HCT116 (cell line): ENCODE data around the gene COL26A1. TPM values are rescaled to one million over a fixed set of nuclear protein-coding genes. Genes with fewer than 3 reads are reported as not detected.

Experiments used
- ATAC-seq: fragments of 200-7000 bp; cut with Tn5 transposase; 2 replicates; pipeline ENCODE4 v1.9.1; 2020; ENCODE audit warnings: mild to moderate bottlenecking, moderate library complexity
- BruUV-seq: library from RNA; stranded (reverse); fragments of 400-500 nt; replicated peaks from 2 replicates; lab custom pipeline; 2021; lab: Mats Ljungman, UMichigan
- CTCF ChIA-PET: fragments of 300-600 bp; sonication (Branson Sonifier 250); formaldehyde crosslinking; loops from one replicate; lab custom pipeline; 2021; ENCODE audit warnings: antibody characterized with exemption; lab: Charles Lee
- POLR2A ChIA-PET: fragments of 300-600, 350-600 bp; sonication (Branson Sonifier 250); formaldehyde crosslinking; loops from one replicate; lab custom pipeline; 2021; ENCODE audit warnings: antibody characterized with exemption; lab: Charles Lee
- RAD21 ChIA-PET, 2 experiments: fragments of 300-600 bp; sonication (Branson Sonifier 250); formaldehyde crosslinking; loops; one replicate each; lab custom pipeline; 2023; ENCODE audit warnings: low total read pairs in 2 of 2; ENCODE audit not compliant: uncharacterized antibody in 2 of 2, unreplicated experiment in 2 of 2, low non-redundant PET in 1 of 2; lab: Charles Lee
- DNase-seq: peaks from one replicate; pipeline ENCODE4 v3.0.0-alpha.2; 2010; ENCODE audit warnings: low read depth, low spot score
- H2AFZ ChIP-seq: fragments of 200-600 bp; shearing (Covaris generic), sonication (generic); 2 replicates; pipeline ENCODE4 v1.6.1; 2017; ENCODE audit warnings: low read depth, mixed run types, mixed read lengths, antibody characterized with exemption, low read length; ENCODE audit not compliant: poor library complexity, severe bottlenecking
- H3K27ac ChIP-seq: 2 replicates; pipeline ENCODE4 v1.5.1; 2012; ENCODE audit warnings: low read depth, low read length
- H3K27me3 ChIP-seq: fragments of 200-600 bp; sonication (generic); 2 replicates; pipeline ENCODE4 v1.6.1; 2016; ENCODE audit warnings: mixed run types, low read length, mixed read lengths; ENCODE audit not compliant: insufficient read depth
- H3K36me3 ChIP-seq, 2 experiments: fragments of 200-500 bp in 1 of 2; fragments of 200-600 bp in 1 of 2; sonication (Bioruptor generic) in 1 of 2; sonication (generic) in 1 of 2; 2 replicates each; pipeline versions ENCODE4 v1.5.1 to v1.6.1; 2014 to 2016; ENCODE audit warnings: low read length in 2 of 2, inconsistent platforms in 1 of 2, mixed read lengths in 1 of 2, mixed run types in 1 of 2; ENCODE audit not compliant: insufficient read depth in 2 of 2, control insufficient read depth in 1 of 2
- H3K4me1 ChIP-seq, 2 experiments: fragments of 200-600 bp in 1 of 2; sonication (generic) in 1 of 2; 2 replicates each; pipeline versions ENCODE4 v1.5.1 to v1.6.1; 2012 to 2017; ENCODE audit warnings: low read length in 2 of 2, inconsistent platforms in 1 of 2, mild to moderate bottlenecking in 1 of 2, mixed read lengths in 1 of 2, mixed run types in 1 of 2, moderate library complexity in 1 of 2; ENCODE audit not compliant: insufficient read depth in 2 of 2, control insufficient read depth in 1 of 2
- H3K4me2 ChIP-seq: fragments of 200-600 bp; sonication (generic); 2 replicates; pipeline ENCODE4 v1.6.1; 2017; ENCODE audit warnings: mixed run types, low read length, mixed read lengths
- H3K4me3 ChIP-seq, 2 experiments: fragments of 200-600 bp in 1 of 2; sonication (generic) in 1 of 2; replicated peaks in 1 of 2; 2 replicates each; pipeline ENCODE4 v1.5.1; 2011 to 2016; ENCODE audit warnings: low read length in 2 of 2, control low read depth in 1 of 2, low read depth in 1 of 2, mild to moderate bottlenecking in 1 of 2, mixed read lengths in 1 of 2, mixed run types in 1 of 2
- H3K79me2 ChIP-seq: fragments of 200-600 bp; sonication (generic); 2 replicates; pipeline ENCODE4 v1.6.1; 2017; ENCODE audit warnings: mild to moderate bottlenecking, mixed run types, low read length, moderate library complexity, mixed read lengths; ENCODE audit not compliant: insufficient read depth
- H3K9ac ChIP-seq: fragments of 200-600 bp; sonication (generic); 2 replicates; pipeline ENCODE4 v1.6.1; 2016; ENCODE audit warnings: low read length, mixed read lengths
- H3K9me2 ChIP-seq: fragments of 200-600 bp; sonication (generic), shearing (Covaris generic); 2 replicates; pipeline ENCODE4 v1.6.1; 2017; ENCODE audit warnings: mixed run types, mild to moderate bottlenecking, moderate library complexity; ENCODE audit not compliant: insufficient read depth
- H3K9me3 ChIP-seq, 2 experiments: fragments of 200-500 bp in 1 of 2; fragments of 200-600 bp in 1 of 2; sonication (Bioruptor generic) in 1 of 2; sonication (generic) in 1 of 2; 2 replicates each; pipeline ENCODE4 v1.6.1; 2014 to 2017; ENCODE audit warnings: low read length in 2 of 2, mixed read lengths in 2 of 2, inconsistent platforms in 1 of 2, low read depth in 1 of 2, mild to moderate bottlenecking in 1 of 2, mixed run types in 1 of 2, moderate library complexity in 1 of 2; ENCODE audit not compliant: control insufficient read depth in 1 of 2, insufficient read depth in 1 of 2
- H4K20me1 ChIP-seq: fragments of 200-600 bp; sonication (generic), shearing (Covaris generic); 2 replicates; pipeline ENCODE4 v1.6.1; 2017; ENCODE audit warnings: mixed run types, mild to moderate bottlenecking, moderate library complexity; ENCODE audit not compliant: insufficient read depth
- ATF3 ChIP-seq: IDR thresholded peaks from 2 replicates; pipeline ENCODE4 v1.6.1; 2012
- CBX3 ChIP-seq: IDR thresholded peaks from 2 replicates; pipeline ENCODE4 v1.6.1; 2012; ENCODE audit warnings: low read depth
- CEBPB ChIP-seq: IDR thresholded peaks from 2 replicates; pipeline ENCODE4 v1.6.1; 2012; ENCODE audit warnings: low read depth
- CTCF ChIP-seq, 3 experiments: fragments of 200-600 bp in 1 of 3; sonication (generic) in 1 of 3; IDR thresholded peaks in 2 of 3; conservative IDR thresholded peaks in 1 of 3; 2 replicates each; pipeline ENCODE4 v1.5.1; 2012 to 2017; ENCODE audit warnings: low read depth in 2 of 3, low read length in 2 of 3, antibody characterized with exemption in 1 of 3, borderline replicate concordance in 1 of 3, control low read depth in 1 of 3, mild to moderate bottlenecking in 1 of 3, mixed read lengths in 1 of 3, mixed run types in 1 of 3, moderate library complexity in 1 of 3; ENCODE audit not compliant: insufficient read depth in 1 of 3
- EGR1 ChIP-seq: IDR thresholded peaks from 2 replicates; pipeline ENCODE4 v1.6.1; 2012; ENCODE audit warnings: low read depth
- EZH2 ChIP-seq: fragments of 200-600 bp; sonication (generic); IDR thresholded peaks from 2 replicates; pipeline ENCODE4 v1.6.1; 2017; ENCODE audit warnings: antibody characterized with exemption, mixed run types
- EZH2phosphoT487 ChIP-seq: fragments of 200-600 bp; IDR thresholded peaks from 2 replicates; pipeline ENCODE4 v1.6.1; 2018; ENCODE audit warnings: antibody characterized with exemption, borderline replicate concordance
- JUND ChIP-seq: IDR thresholded peaks from 2 replicates; pipeline ENCODE4 v1.6.1; 2012
- MAX ChIP-seq: IDR thresholded peaks from 2 replicates; pipeline ENCODE4 v1.6.1; 2012
- POLR2AphosphoS5 ChIP-seq: IDR thresholded peaks from 2 replicates; pipeline ENCODE4 v1.6.1; 2011; ENCODE audit warnings: mild to moderate bottlenecking, low read depth, low read length, moderate library complexity
- RAD21 ChIP-seq: IDR thresholded peaks from 2 replicates; pipeline ENCODE4 v1.6.1; 2012; ENCODE audit warnings: low read depth, mild to moderate bottlenecking
- REST ChIP-seq: IDR thresholded peaks from 2 replicates; pipeline ENCODE4 v1.6.1; 2012; ENCODE audit warnings: low read depth
- SRF ChIP-seq: IDR thresholded peaks from 2 replicates; pipeline ENCODE4 v1.6.1; 2012; ENCODE audit warnings: low read depth
- ZFX ChIP-seq: fragments of 450-650 bp; IDR thresholded peaks from 2 replicates; pipeline ENCODE4 v1.6.1; 2017
- ZNF274 ChIP-seq: fragments of 200-500 bp; sonication (Bioruptor generic); IDR thresholded peaks from 2 replicates; pipeline ENCODE4 v1.6.1; 2014; ENCODE audit warnings: mild to moderate bottlenecking, low read depth, low read length, inconsistent platforms
- intact Hi-C: fragments of 100-400 bp; cut with micrococcal nuclease; formaldehyde crosslinking; loops from 2 replicates; pipeline ENCODE4 v1.10.0; 2022
- total RNA-seq: library from RNA; stranded (reverse); gene quantifications from one replicate; pipeline ENCODE4 v1.2.1, GENCODE V29; 2021; ENCODE audit not compliant: unreplicated experiment

The COL26A1 gene
- total RNA-seq, 1 experiment from 2014 or later, result 0.27 TPM

- ChIA-PET CTCF (interaction anchor here (0.6 to 0.9 kb wide), 2 partner anchors 15 to 243 kb away, joined by 3 read pairs; no protein-coding TSS in a partner anchor), RAD21 (no interaction called here), POLR2A (no interaction called here)
- Histone ChIP-seq H3K27me3 (no peaks in the 10 kb centered on the region), H3K4me3 (no peak overlapping the region), H2AFZ (no peak overlapping the region), H3K9me3 (no peaks in the 10 kb centered on the region), H3K27ac (no peak overlapping the region), H3K9me2 (no peaks in the 10 kb centered on the region), H3K79me2 (no peaks in the 10 kb centered on the region), H3K36me3 (no peaks in the 10 kb centered on the region), H3K4me1 (no peaks in the 10 kb centered on the region), H3K4me2 (no peak overlapping the region), H4K20me1 (no peaks in the 10 kb centered on the region), H3K9ac (no peak overlapping the region)
- intact Hi-C loops, result no loop called here
- ATAC-seq (no peak), DNase-seq (no peak)
- no peak for TF ChIP-seq MAX
- no peak for TF ChIP-seq EGR1
- TF ChIP-seq CEBPB, result no peak
- no peak for TF ChIP-seq REST
- no peak for TF ChIP-seq CTCF (IDR thresholded peaks at IDR 0.05 in 2 of 3, conservative IDR thresholded peaks at IDR 0.05 in 1 of 3; ENCODE audit: borderline replicate concordance in 1 of 3, insufficient read depth in 1 of 3, low read depth in 2 of 3, low read length in 2 of 3)
- no peak for TF ChIP-seq ZFX
- no peak for TF ChIP-seq JUND
- TF ChIP-seq ZNF274, result no peak
- TF ChIP-seq POLR2AphosphoS5, result no peak
- TF ChIP-seq RAD21, result no peak
- TF ChIP-seq EZH2, result no peak
- no peak for TF ChIP-seq SRF
- no peak for TF ChIP-seq CBX3
- TF ChIP-seq ATF3, result no peak
- TF ChIP-seq EZH2phosphoT487, result no peak
- no TSS peak for BruUV-seq
Observed at GRCh38 chr7:101527844-101528667, 165.4 kb downstream of the COL26A1 start.
